Loucy (cell line): ENCODE data around the gene KCNC2.

Source experiments
- H2AFZ ChIP-seq: fragments of 200-600 bp; sonication (generic); 2 replicates; pipeline ENCODE4 v1.6.0; 2016; ENCODE audit warnings: antibody characterized with exemption, mild to moderate bottlenecking, low read length, moderate library complexity
- H3F3A ChIP-seq: fragments of 200-600 bp; 2 replicates; pipeline ENCODE4 v1.6.0; 2016; ENCODE audit warnings: antibody characterized with exemption, low read depth, mild to moderate bottlenecking
- H3K27me3 ChIP-seq: fragments of 200-600 bp; sonication (generic); 2 replicates; pipeline ENCODE4 v1.6.1; 2014; ENCODE audit warnings: low read length, mild to moderate bottlenecking; ENCODE audit not compliant: insufficient read depth, poor library complexity, severe bottlenecking
- H3K36me3 ChIP-seq: fragments of 200-600 bp; sonication (generic); 2 replicates; pipeline ENCODE4 v1.6.1; 2016; ENCODE audit warnings: low read length; ENCODE audit not compliant: insufficient read depth
- H3K4me1 ChIP-seq: fragments of 200-600 bp; sonication (generic); 2 replicates; pipeline ENCODE4 v1.5.1; 2014; ENCODE audit warnings: low read length, mild to moderate bottlenecking; ENCODE audit not compliant: insufficient read depth, poor library complexity, severe bottlenecking
- H3K4me2 ChIP-seq: fragments of 200-600 bp; sonication (generic); 2 replicates; pipeline ENCODE4 v1.6.0; 2014; ENCODE audit warnings: antibody characterized with exemption, low read length, low read depth, mild to moderate bottlenecking; ENCODE audit not compliant: poor library complexity, severe bottlenecking
- H3K4me3 ChIP-seq: fragments of 200-600 bp; sonication (generic); 2 replicates; pipeline ENCODE4 v1.5.1; 2014; ENCODE audit warnings: low read length, mild to moderate bottlenecking, mixed read lengths; ENCODE audit not compliant: poor library complexity, severe bottlenecking
- H3K79me2 ChIP-seq: fragments of 200-600 bp; sonication (generic); 2 replicates; pipeline ENCODE4 v1.6.1; 2014; ENCODE audit warnings: low read length; ENCODE audit not compliant: insufficient read depth
- H3K9ac ChIP-seq: fragments of 200-600 bp; sonication (generic); 2 replicates; pipeline ENCODE4 v1.6.0; 2014; ENCODE audit warnings: mild to moderate bottlenecking, low read depth, low read length, moderate library complexity; ENCODE audit not compliant: poor library complexity, severe bottlenecking
- H3K9me2 ChIP-seq: fragments of 200-600 bp; sonication (generic); replicated peaks from 2 replicates; pipeline ENCODE4 v1.6.1; 2016; ENCODE audit warnings: low read depth, low read length, mixed read lengths
- H3K9me3 ChIP-seq: fragments of 200-600 bp; sonication (generic); 2 replicates; pipeline ENCODE4 v1.6.1; 2014; ENCODE audit warnings: mild to moderate bottlenecking, antibody characterized with exemption, low read length, low read depth; ENCODE audit not compliant: insufficient read depth
- H4K20me1 ChIP-seq: fragments of 200-600 bp; sonication (generic); 2 replicates; pipeline ENCODE4 v1.6.0; 2014; ENCODE audit warnings: antibody characterized with exemption, low read length, mild to moderate bottlenecking; ENCODE audit not compliant: insufficient read depth, poor library complexity, severe bottlenecking
- EZH2phosphoT487 ChIP-seq: fragments of 200-600 bp; IDR thresholded peaks from 2 replicates; pipeline ENCODE4 v1.6.1; 2018; ENCODE audit warnings: antibody characterized with exemption, mild to moderate bottlenecking, moderate library complexity, borderline replicate concordance
- TF ChIP-seq, protein P1 (sequence below): fragments of 200-600 bp; sonication (generic); conservative IDR thresholded peaks from 2 replicates; pipeline ENCODE4 v1.5.1; 2014; ENCODE audit warnings: mild to moderate bottlenecking, antibody characterized with exemption, low read length

The KCNC2 gene

DNA sequence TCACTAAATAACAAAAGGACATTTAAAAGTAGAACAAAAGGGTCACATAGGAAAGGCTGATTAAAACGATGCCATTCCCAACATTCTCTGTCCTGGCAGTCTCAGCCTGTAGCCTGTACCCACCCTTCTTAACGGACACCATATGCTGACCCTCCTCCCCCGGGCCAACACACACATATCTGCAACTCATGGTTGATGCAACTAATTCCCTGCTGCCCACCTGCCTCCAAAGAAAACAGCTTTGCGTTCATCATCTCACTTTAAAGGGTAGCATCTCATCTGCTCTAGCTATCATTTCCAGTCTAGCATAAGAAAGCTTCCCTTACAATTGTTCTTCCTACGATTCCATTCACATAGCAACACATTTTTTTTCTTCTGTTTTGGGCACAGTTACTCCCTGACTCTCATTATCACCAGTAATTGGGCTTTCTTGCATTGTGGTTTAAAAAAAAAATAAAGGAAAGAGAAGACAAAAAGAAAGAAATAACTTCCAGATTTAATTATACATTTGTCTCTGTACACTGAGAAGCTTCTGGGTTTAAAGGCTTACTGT, 92.9 kb downstream of the KCNC2 start:
- no peak overlapping the region for H3K9ac ChIP-seq
- H3K4me1 ChIP-seq, result no peaks in the 10 kb centered on the region
- no peaks in the 10 kb centered on the region for H3K36me3 ChIP-seq
- no peaks in the 10 kb centered on the region for H3F3A ChIP-seq
- H3K27me3 ChIP-seq, result no peaks in the 10 kb centered on the region
- H3K4me3 ChIP-seq, result no peak overlapping the region
- no peaks in the 10 kb centered on the region for H3K9me3 ChIP-seq
- no peaks in the 10 kb centered on the region for H3K79me2 ChIP-seq
- H2AFZ ChIP-seq, result no peak overlapping the region
- H3K9me2 ChIP-seq, result no peaks in the 10 kb centered on the region
- TF ChIP-seq, protein P1, sequence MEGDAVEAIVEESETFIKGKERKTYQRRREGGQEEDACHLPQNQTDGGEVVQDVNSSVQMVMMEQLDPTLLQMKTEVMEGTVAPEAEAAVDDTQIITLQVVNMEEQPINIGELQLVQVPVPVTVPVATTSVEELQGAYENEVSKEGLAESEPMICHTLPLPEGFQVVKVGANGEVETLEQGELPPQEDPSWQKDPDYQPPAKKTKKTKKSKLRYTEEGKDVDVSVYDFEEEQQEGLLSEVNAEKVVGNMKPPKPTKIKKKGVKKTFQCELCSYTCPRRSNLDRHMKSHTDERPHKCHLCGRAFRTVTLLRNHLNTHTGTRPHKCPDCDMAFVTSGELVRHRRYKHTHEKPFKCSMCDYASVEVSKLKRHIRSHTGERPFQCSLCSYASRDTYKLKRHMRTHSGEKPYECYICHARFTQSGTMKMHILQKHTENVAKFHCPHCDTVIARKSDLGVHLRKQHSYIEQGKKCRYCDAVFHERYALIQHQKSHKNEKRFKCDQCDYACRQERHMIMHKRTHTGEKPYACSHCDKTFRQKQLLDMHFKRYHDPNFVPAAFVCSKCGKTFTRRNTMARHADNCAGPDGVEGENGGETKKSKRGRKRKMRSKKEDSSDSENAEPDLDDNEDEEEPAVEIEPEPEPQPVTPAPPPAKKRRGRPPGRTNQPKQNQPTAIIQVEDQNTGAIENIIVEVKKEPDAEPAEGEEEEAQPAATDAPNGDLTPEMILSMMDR, result no peak
- no peak for TF ChIP-seq EZH2phosphoT487
- H3K4me2 ChIP-seq, result no peak overlapping the region
- no peaks in the 10 kb centered on the region for H4K20me1 ChIP-seq

DNA sequence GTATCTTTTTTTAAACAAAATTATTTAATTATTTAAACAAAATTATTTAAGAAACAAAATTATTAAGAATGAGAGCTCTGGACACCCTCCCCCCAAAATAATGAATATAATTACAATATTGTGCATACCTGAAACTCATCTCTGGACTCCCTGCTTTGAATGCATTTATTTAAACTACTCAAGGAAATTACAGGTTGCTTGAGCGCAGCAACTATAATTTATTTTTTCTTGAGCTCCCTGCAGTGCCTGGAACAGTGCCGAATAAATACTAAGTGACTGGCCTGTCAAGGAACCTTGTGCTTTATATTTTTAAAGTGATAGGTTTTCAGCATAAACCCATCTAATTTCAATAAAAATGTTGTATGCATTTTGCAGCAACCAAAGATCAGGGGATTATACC, 93.9 kb downstream of the KCNC2 start:
- H3F3A ChIP-seq, result no peaks in the 10 kb centered on the region
- H2AFZ ChIP-seq, result no peak overlapping the region
- H3K36me3 ChIP-seq, result no peaks in the 10 kb centered on the region
- H4K20me1 ChIP-seq, result no peaks in the 10 kb centered on the region
- TF ChIP-seq EZH2phosphoT487, result no peak
- TF ChIP-seq, protein P1, result no peak
- H3K4me1 ChIP-seq, result no peaks in the 10 kb centered on the region
- H3K79me2 ChIP-seq, result no peaks in the 10 kb centered on the region
- H3K4me3 ChIP-seq, result no peak overlapping the region
- H3K27me3 ChIP-seq, result no peaks in the 10 kb centered on the region
- no peaks in the 10 kb centered on the region for H3K9me3 ChIP-seq
- H3K4me2 ChIP-seq, result no peak overlapping the region
- no peaks in the 10 kb centered on the region for H3K9me2 ChIP-seq
- H3K9ac ChIP-seq, result no peak overlapping the region

DNA sequence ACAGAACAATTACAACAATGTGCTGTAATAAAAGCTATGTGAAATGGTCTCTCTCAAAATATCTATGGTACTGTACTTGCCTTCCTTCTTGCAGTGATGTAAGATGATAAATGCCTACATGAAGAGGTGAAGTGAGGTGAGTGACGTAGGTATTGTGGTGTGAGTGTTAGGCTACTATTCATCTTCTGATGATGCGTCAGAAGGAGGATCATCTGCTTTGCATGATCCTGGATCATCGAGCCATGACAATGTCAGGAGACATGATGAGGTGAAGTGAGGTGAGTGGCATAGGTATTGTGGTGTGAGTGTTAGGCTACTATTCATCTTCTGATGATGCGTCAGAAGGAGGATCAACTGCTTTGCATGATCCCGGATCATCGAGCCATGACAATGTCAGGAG, 105.8 kb downstream of the KCNC2 start:
- no peaks in the 10 kb centered on the region for H3K79me2 ChIP-seq
- H3F3A ChIP-seq, result no peaks in the 10 kb centered on the region
- no peaks in the 10 kb centered on the region for H4K20me1 ChIP-seq
- no peak overlapping the region for H3K9ac ChIP-seq
- no peaks in the 10 kb centered on the region for H3K9me3 ChIP-seq
- H3K4me3 ChIP-seq, result no peak overlapping the region
- no peaks in the 10 kb centered on the region for H3K27me3 ChIP-seq
- H3K9me2 ChIP-seq, result no peaks in the 10 kb centered on the region
- no peaks in the 10 kb centered on the region for H3K36me3 ChIP-seq
- no peaks in the 10 kb centered on the region for H3K4me1 ChIP-seq
- no peak overlapping the region for H2AFZ ChIP-seq
- H3K4me2 ChIP-seq, result no peak overlapping the region
- TF ChIP-seq, protein P1, result no peak
- no peak for TF ChIP-seq EZH2phosphoT487
